ENCODE data around the gene HAUS2. TPM values are rescaled to one million over a fixed set of nuclear protein-coding genes. Genes with fewer than 3 reads are reported as not detected.

Gene HAUS2
- total and polyA plus RNA-seq, 7 experiments from 2014 or later, result 12.0 to 35.4 (median 19.1) TPM

GRCh38 chr15:42576776-42577175 lies 28.1 kb downstream of the HAUS2 start:
- no peak for ATAC-seq
- H3K4me1 ChIP-seq (ENCODE audit: control insufficient read depth in 2 of 2, insufficient read depth in 2 of 2, low read length in 2 of 2), result peaks cover 9 to 15% of the 10 kb centered on the region in 2 donors
- no peaks in the 10 kb centered on the region for H3K27me3 ChIP-seq (ENCODE audit: control insufficient read depth in 2 of 2, insufficient read depth in 2 of 2, low read length in 2 of 2)
- Mint-ChIP-seq H3K27ac (peak overlapping the region in 2 of 9 donors; percentile 10 to 32), H3K4me1 (peaks cover 23 to 48% (median 32%) of the 10 kb centered on the region in 7 donors), H3K9me3 (no peaks in the 10 kb centered on the region), H3K27me3 (peaks cover 6 to 35% (median 13%) of the 10 kb centered on the region in 5 donors), H3K36me3 (peaks cover 0 to 7% (median 0%) of the 10 kb centered on the region in 5 donors), H3K4me3 (peak overlapping the region; percentile 74 to 95 (median 92))
- no peak for DNase-seq
- intact Hi-C loops (cut with micrococcal nuclease), result loop anchor here (5.0 kb wide), 2 partner anchors 611 to 1171 kb away; partner anchors contain the start of genes CCNDBP1 (in 1 of the 2) and PDIA3 (in 1 of the 2)
- POLR2A ChIA-PET, result interaction anchor here (0.5 to 2.2 kb wide), 3 partner anchors 9 to 45 kb away, joined by 3 to 9 read pairs (median 4); no protein-coding TSS in a partner anchor
- H3K9me3 ChIP-seq (ENCODE audit: control insufficient read depth in 2 of 3, low read length in 3 of 3), result no peaks in the 10 kb centered on the region
- no peak overlapping the region for H3K4me3 ChIP-seq (ENCODE audit: low read length)
- no peak overlapping the region for H3K27ac ChIP-seq (ENCODE audit: low read depth, low read length)
- CTCF ChIA-PET, result no interaction called here
- H3K36me3 ChIP-seq (ENCODE audit: control insufficient read depth in 2 of 3, insufficient read depth in 3 of 3, low read length in 3 of 3), result no peaks in the 10 kb centered on the region

GRCh38 chr15:42577514-42578031 lies 28.9 kb downstream of the HAUS2 start:
- H3K27ac Mint-ChIP-seq, result peak overlapping the region in 1 of 9 donors; percentile 51
- intact Hi-C loops (cut with micrococcal nuclease), result loop anchor here (5.0 kb wide), 2 partner anchors 610 to 1170 kb away; partner anchors contain the start of genes CCNDBP1 (in 1 of the 2) and PDIA3 (in 1 of the 2)
- ATAC-seq (no peak), DNase-seq (no peak)
- H3K9me3 Mint-ChIP-seq, result no peaks in the 10 kb centered on the region
- no peaks in the 10 kb centered on the region for H3K9me3 ChIP-seq (ENCODE audit: control insufficient read depth in 2 of 3, low read length in 3 of 3)
- peak overlapping the region in 1 of 10 donors; percentile 44 for H3K4me3 Mint-ChIP-seq
- peaks cover 13 to 19% of the 10 kb centered on the region in 2 donors for H3K4me1 ChIP-seq (ENCODE audit: control insufficient read depth in 2 of 2, insufficient read depth in 2 of 2, low read length in 2 of 2)
- peaks cover 24 to 56% (median 38%) of the 10 kb centered on the region in 7 donors for H3K4me1 Mint-ChIP-seq
- ChIA-PET CTCF (interaction anchor here (0.6 kb wide), 1 partner anchor 646 kb away, joined by 3 read pairs; no protein-coding TSS in a partner anchor), POLR2A (interaction anchor here (0.6 kb wide), 1 partner anchor 760 kb away, joined by 4 read pairs; no protein-coding TSS in a partner anchor)
- H3K27me3 ChIP-seq (ENCODE audit: control insufficient read depth in 2 of 2, insufficient read depth in 2 of 2, low read length in 2 of 2), result no peaks in the 10 kb centered on the region
- no peak overlapping the region for H3K27ac ChIP-seq (ENCODE audit: low read depth, low read length)
- peaks cover 0 to 6% (median 0%) of the 10 kb centered on the region in 5 donors for H3K36me3 Mint-ChIP-seq
- H3K36me3 ChIP-seq (ENCODE audit: control insufficient read depth in 2 of 3, insufficient read depth in 3 of 3, low read length in 3 of 3), result no peaks in the 10 kb centered on the region
- H3K4me3 ChIP-seq (ENCODE audit: low read length), result no peak overlapping the region
- peaks cover 6 to 35% (median 13%) of the 10 kb centered on the region in 5 donors for H3K27me3 Mint-ChIP-seq

DNA sequence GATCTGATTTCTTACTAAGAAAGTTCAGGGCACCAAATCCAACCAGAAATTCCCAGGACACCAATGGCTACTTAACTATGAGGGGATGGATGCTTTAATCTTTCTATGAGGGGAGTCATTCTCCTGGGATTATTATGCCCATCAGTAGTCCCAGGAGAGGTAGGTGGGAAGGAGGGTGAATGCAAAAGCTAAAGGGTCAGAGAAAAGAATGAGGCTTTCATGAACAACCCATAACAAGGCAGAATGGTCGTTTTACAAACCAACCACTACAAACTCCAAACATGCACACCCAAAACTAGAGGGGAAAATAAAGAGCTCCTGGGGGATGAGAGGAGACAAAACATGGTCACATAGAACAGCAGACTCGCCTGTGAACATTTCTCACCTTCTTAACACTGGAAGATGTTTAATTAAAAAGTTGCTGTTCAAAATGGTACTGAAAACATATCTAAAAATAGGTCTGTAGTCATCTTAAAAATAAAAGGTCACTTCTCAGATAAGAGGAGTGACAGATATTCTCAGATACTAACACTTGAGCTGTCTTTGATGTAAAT lies 30.4 kb downstream of the HAUS2 start:
- Mint-ChIP-seq H3K27me3 (peaks cover 6 to 35% (median 13%) of the 10 kb centered on the region in 5 donors), H3K36me3 (peaks cover 0 to 6% (median 0%) of the 10 kb centered on the region in 5 donors), H3K4me1 (peaks cover 27 to 61% (median 43%) of the 10 kb centered on the region in 7 donors), H3K27ac (peak overlapping the region in 3 of 9 donors; percentile 35 to 46 (median 44)), H3K4me3 (peak overlapping the region in 2 of 10 donors; percentile 2 to 13), H3K9me3 (no peaks in the 10 kb centered on the region)
- ChIA-PET CTCF (no interaction called here), POLR2A (interaction anchor here (0.7 to 1.1 kb wide), 3 partner anchors 31 to 88 kb away, joined by 3 to 4 read pairs (median 3); partner anchors contain the start of gene ZNF106)
- intact Hi-C loops (cut with micrococcal nuclease), result loop anchor here (5.0 kb wide), 2 partner anchors 608 to 1168 kb away; partner anchors contain the start of genes CCNDBP1 (in 1 of the 2) and PDIA3 (in 1 of the 2)
- H3K4me1 ChIP-seq (ENCODE audit: control insufficient read depth in 2 of 2, insufficient read depth in 2 of 2, low read length in 2 of 2), result peaks cover 13 to 19% of the 10 kb centered on the region in 2 donors
- no peaks in the 10 kb centered on the region for H3K9me3 ChIP-seq (ENCODE audit: control insufficient read depth in 2 of 3, low read length in 3 of 3)
- H3K27me3 ChIP-seq (ENCODE audit: control insufficient read depth in 2 of 2, insufficient read depth in 2 of 2, low read length in 2 of 2), result no peaks in the 10 kb centered on the region
- H3K4me3 ChIP-seq (ENCODE audit: low read length), result no peak overlapping the region
- no peaks in the 10 kb centered on the region for H3K36me3 ChIP-seq (ENCODE audit: control insufficient read depth in 2 of 3, insufficient read depth in 3 of 3, low read length in 3 of 3)
- H3K27ac ChIP-seq (ENCODE audit: low read depth, low read length), result no peak overlapping the region
- no peak for DNase-seq
- no peak for ATAC-seq

DNA sequence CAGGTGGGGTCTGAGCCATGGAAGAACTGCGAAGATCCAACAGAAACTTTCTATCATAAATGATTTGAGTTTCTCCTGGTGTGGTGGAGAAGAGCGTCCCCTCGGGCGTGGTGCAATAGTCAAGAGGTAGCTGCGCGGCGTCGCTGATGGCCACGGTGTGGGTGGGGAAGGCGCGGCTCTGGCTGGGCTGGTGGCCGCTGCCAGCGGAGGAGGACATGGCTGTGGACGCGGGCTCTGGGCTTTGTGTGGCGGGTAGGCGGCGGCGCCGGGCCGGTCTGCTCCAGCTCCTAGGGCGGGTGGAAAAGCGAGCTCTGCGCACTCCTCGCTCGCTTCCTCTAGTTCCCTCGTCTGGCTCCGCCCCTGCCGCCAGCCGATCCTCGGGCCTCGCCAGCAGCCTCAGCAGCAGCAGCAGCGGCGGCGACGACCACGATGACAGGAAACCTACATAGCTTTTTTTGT lies 32.7 kb downstream of the HAUS2 start:
- ATAC-seq (peak; percentile 98), DNase-seq (peak; percentile 63 to 80 (median 77))
- Histone ChIP-seq H3K9me3 (ENCODE audit: control insufficient read depth in 2 of 3, low read length in 3 of 3) (no peaks in the 10 kb centered on the region), H3K4me1 (ENCODE audit: control insufficient read depth in 2 of 2, insufficient read depth in 2 of 2, low read length in 2 of 2) (peaks cover 8 to 11% of the 10 kb centered on the region in 2 donors), H3K4me3 (ENCODE audit: low read length) (peak overlapping the region; percentile 33), H3K36me3 (ENCODE audit: control insufficient read depth in 2 of 3, insufficient read depth in 3 of 3, low read length in 3 of 3) (no peaks in the 10 kb centered on the region), H3K27ac (ENCODE audit: low read depth, low read length) (peak overlapping the region; percentile 71), H3K27me3 (ENCODE audit: control insufficient read depth in 2 of 2, insufficient read depth in 2 of 2, low read length in 2 of 2) (no peaks in the 10 kb centered on the region)
- peaks cover 20 to 51% (median 37%) of the 10 kb centered on the region in 7 donors for H3K4me1 Mint-ChIP-seq
- ChIA-PET POLR2A (interaction anchor here (0.6 to 3.0 kb wide), 8 partner anchors 24 to 323 kb away, joined by 3 to 21 read pairs (median 6); partner anchors contain the start of genes HAUS2, LRRC57, SNAP23 and ZNF106), CTCF (interaction anchor here (0.9 to 1.8 kb wide), 3 partner anchors 23 to 70 kb away, joined by 3 to 6 read pairs (median 3); no protein-coding TSS in a partner anchor)
- peaks cover 0 to 11% (median 0%) of the 10 kb centered on the region in 5 donors for H3K36me3 Mint-ChIP-seq
- H3K4me3 Mint-ChIP-seq, result peak overlapping the region; percentile 85 to 96 (median 90)
- peaks cover 4 to 32% (median 10%) of the 10 kb centered on the region in 5 donors for H3K27me3 Mint-ChIP-seq
- H3K9me3 Mint-ChIP-seq, result no peaks in the 10 kb centered on the region
- intact Hi-C loops (cut with micrococcal nuclease), result loop anchor here (1.0 to 2.0 kb wide), 6 partner anchors 24 to 308 kb away; partner anchors contain the start of genes GANC (in 1 of the 2), HAUS2 (in 1 of the 2), LRRC57 (in 1 of the 2) and TMEM87A (in 1 of the 2)
- peak overlapping the region; percentile 77 to 97 (median 89) for H3K27ac Mint-ChIP-seq

DNA sequence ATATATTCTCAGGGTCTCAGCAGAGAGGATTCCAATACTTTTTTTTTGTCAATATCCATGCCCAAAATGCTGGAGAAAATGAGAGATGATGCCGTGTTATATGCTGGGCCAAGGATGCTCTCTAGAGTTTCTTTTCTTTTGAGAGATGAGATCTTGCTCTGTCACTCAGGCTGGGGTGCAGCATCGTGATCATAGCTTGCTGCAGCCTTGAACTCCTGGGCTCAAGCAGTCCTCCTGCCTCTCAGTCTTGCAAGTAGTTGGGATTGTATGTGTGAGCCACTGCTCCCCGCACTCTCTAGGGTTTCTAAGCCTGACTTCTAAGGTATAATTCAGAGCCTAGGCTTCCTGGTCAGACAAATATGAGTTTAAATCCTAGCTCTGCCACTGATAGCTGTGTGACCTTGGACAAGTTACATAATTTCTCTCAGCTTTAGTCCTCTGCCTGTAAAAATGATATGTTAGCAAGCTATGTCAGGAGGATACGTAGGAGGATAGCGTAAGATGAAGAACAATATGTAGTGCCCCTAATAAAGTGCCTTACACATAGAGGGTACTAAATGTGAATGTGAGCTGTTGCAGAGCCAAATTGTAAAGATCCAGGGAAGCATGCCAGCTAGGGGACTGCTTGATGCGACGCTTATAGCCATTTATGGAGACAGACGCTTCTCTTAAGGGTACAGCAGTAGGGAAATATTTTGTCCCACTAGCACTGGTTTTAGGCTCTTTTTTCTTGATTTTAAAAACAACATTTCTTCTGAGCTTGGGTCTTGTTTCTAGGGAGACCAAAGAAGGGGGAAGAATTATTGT lies 34.1 kb downstream of the HAUS2 start:
- POLR2A ChIA-PET, result interaction anchor here (0.6 to 3.0 kb wide), 10 partner anchors 8 to 92 kb away, joined by 3 to 21 read pairs (median 5); partner anchors contain the start of genes HAUS2, LRRC57, SNAP23 and STARD9
- CTCF ChIA-PET, result interaction anchor here (0.6 to 1.8 kb wide), 5 partner anchors 10 to 147 kb away, joined by 3 to 6 read pairs (median 3); no protein-coding TSS in a partner anchor

More for the DNA sequence above, 34.1 kb downstream of the HAUS2 start:
- no peaks in the 10 kb centered on the region for H3K36me3 ChIP-seq (ENCODE audit: control insufficient read depth in 2 of 3, insufficient read depth in 3 of 3, low read length in 3 of 3)
- ATAC-seq, result no peak
- Mint-ChIP-seq H3K36me3 (peaks cover 0 to 12% (median 0%) of the 10 kb centered on the region in 5 donors), H3K27me3 (peaks cover 0 to 23% (median 5%) of the 10 kb centered on the region in 5 donors), H3K4me1 (peaks cover 12 to 45% (median 32%) of the 10 kb centered on the region in 7 donors), H3K4me3 (peak overlapping the region in 2 of 10 donors; percentile 32 to 33), H3K9me3 (no peaks in the 10 kb centered on the region), H3K27ac (peak overlapping the region in 8 of 9 donors; percentile 48 to 97 (median 90))
- H3K27me3 ChIP-seq (ENCODE audit: control insufficient read depth in 2 of 2, insufficient read depth in 2 of 2, low read length in 2 of 2), result no peaks in the 10 kb centered on the region
- no peak overlapping the region for H3K27ac ChIP-seq (ENCODE audit: low read depth, low read length)
- no peaks in the 10 kb centered on the region for H3K9me3 ChIP-seq (ENCODE audit: control insufficient read depth in 2 of 3, low read length in 3 of 3)
- no peak for DNase-seq
- H3K4me1 ChIP-seq (ENCODE audit: control insufficient read depth in 2 of 2, insufficient read depth in 2 of 2, low read length in 2 of 2), result peaks cover 6 to 7% of the 10 kb centered on the region in 2 donors
- H3K4me3 ChIP-seq (ENCODE audit: low read length), result no peak overlapping the region
- intact Hi-C loops (cut with micrococcal nuclease), result no loop called here
